ENCODE measurements around the gene TTC14.

DNA sequence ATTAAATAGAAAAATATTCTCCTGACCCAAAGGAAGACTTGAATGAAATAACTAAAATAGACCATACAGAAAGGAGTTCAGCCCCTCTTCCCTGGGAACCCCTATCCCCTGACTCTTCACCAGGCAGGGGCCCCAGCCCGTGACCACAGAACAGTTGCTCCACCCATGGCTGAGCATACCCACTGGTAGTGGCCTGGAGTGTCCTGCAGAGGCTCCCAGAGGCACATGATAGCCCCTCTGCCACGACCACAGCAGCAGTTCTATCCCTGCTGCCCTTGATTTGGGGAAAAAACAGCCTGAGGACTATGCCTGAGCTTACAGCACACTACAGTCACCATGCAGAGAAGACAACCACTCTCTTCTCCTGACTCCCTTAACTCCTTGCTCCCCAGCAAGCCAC, 31.8 kb downstream of the TTC14 start:
- TF ChIP-seq, protein P1, sequence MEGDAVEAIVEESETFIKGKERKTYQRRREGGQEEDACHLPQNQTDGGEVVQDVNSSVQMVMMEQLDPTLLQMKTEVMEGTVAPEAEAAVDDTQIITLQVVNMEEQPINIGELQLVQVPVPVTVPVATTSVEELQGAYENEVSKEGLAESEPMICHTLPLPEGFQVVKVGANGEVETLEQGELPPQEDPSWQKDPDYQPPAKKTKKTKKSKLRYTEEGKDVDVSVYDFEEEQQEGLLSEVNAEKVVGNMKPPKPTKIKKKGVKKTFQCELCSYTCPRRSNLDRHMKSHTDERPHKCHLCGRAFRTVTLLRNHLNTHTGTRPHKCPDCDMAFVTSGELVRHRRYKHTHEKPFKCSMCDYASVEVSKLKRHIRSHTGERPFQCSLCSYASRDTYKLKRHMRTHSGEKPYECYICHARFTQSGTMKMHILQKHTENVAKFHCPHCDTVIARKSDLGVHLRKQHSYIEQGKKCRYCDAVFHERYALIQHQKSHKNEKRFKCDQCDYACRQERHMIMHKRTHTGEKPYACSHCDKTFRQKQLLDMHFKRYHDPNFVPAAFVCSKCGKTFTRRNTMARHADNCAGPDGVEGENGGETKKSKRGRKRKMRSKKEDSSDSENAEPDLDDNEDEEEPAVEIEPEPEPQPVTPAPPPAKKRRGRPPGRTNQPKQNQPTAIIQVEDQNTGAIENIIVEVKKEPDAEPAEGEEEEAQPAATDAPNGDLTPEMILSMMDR (IDR thresholded peaks at IDR 0.05; ENCODE audit: insufficient read depth, low read length): no peak
- no peak for TF ChIP-seq SPI1 (IDR thresholded peaks at IDR 0.05; ENCODE audit: borderline replicate concordance, low read depth)

Data from HL-60 (cell line).